ENCODE measurements around the gene ARRDC1. TPM values are rescaled to one million over a fixed set of nuclear protein-coding genes. Genes with fewer than 3 reads are reported as not detected.

ARRDC1 gene
- total and polyA plus RNA-seq, 9 of the 15 experiments (the other 6 are each of a cell fraction or from before 2014, with no cell fraction given): 0.21 to 45.3 (median 18.6) TPM

DNA sequence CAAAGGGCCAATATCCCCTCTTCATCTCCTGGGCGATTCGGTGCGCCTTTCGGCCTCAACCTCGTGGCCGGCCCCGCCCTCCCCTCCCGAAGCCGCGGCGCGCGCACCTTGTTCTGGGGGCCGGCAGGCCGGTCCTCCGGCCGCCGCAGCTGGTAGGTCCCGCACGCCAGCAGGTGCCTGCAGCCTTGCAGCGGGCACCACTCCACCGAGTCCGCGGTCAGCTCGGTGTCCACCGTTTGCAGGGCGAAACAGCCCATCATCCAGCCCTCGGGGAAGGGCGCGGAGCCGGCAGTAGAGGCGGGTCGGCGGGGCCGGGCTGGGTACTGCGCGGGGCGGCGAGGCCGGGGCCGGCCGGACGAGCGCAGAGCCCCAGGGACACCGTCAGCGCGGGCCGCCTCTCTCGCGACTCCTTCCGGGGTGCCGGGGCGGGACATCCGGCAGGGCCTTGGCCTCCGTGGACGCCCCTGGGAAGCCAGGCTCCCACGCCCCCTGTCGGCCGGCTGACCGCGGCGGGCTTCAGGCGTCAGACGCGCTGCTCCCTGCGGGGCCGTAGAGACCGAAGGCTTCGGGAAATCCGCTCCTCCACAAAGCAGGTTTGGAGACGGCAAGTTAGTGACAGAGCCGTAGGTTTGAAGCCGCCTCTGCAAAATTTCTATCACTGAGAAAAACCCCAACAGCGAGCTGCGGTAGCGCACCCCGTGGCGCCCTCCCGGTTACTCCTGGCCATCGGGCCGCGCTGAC lies 26.8 kb upstream of the ARRDC1 start, which contains the start of gene DPH7 (continued):
- TF ChIP-seq, protein P1, sequence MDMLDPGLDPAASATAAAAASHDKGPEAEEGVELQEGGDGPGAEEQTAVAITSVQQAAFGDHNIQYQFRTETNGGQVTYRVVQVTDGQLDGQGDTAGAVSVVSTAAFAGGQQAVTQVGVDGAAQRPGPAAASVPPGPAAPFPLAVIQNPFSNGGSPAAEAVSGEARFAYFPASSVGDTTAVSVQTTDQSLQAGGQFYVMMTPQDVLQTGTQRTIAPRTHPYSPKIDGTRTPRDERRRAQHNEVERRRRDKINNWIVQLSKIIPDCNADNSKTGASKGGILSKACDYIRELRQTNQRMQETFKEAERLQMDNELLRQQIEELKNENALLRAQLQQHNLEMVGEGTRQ (CRISPR knock-in tag; IDR thresholded peaks at IDR 0.05): no peak
- TF ChIP-seq ETV5 (CRISPR knock-in tag; IDR thresholded peaks at IDR 0.05; ENCODE audit: low read depth): peak; percentile 26; the same call in 1 of the 2 replicates
- TF ChIP-seq, protein P2, sequence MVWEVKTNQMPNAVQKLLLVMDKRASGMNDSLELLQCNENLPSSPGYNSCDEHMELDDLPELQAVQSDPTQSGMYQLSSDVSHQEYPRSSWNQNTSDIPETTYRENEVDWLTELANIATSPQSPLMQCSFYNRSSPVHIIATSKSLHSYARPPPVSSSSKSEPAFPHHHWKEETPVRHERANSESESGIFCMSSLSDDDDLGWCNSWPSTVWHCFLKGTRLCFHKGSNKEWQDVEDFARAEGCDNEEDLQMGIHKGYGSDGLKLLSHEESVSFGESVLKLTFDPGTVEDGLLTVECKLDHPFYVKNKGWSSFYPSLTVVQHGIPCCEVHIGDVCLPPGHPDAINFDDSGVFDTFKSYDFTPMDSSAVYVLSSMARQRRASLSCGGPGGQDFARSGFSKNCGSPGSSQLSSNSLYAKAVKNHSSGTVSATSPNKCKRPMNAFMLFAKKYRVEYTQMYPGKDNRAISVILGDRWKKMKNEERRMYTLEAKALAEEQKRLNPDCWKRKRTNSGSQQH (CRISPR knock-in tag; IDR thresholded peaks at IDR 0.05): no peak
- no peak for TF ChIP-seq KLF10 (CRISPR knock-in tag; IDR thresholded peaks at IDR 0.05)
- TF ChIP-seq ZNF124 (CRISPR knock-in tag; IDR thresholded peaks at IDR 0.05): 0 out of 2 replicates have a peak, but pooled peaks have one; percentile 51
- TF ChIP-seq, protein P3, sequence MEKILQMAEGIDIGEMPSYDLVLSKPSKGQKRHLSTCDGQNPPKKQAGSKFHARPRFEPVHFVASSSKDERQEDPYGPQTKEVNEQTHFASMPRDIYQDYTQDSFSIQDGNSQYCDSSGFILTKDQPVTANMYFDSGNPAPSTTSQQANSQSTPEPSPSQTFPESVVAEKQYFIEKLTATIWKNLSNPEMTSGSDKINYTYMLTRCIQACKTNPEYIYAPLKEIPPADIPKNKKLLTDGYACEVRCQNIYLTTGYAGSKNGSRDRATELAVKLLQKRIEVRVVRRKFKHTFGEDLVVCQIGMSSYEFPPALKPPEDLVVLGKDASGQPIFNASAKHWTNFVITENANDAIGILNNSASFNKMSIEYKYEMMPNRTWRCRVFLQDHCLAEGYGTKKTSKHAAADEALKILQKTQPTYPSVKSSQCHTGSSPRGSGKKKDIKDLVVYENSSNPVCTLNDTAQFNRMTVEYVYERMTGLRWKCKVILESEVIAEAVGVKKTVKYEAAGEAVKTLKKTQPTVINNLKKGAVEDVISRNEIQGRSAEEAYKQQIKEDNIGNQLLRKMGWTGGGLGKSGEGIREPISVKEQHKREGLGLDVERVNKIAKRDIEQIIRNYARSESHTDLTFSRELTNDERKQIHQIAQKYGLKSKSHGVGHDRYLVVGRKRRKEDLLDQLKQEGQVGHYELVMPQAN (IDR thresholded peaks at IDR 0.05; ENCODE audit: borderline replicate concordance): no peak; the same call in 1 of the 2 replicates
- no peak for TF ChIP-seq NR3C1 (CRISPR knock-in tag; IDR thresholded peaks at IDR 0.05)
- TF ChIP-seq RAD21 (CRISPR knock-in tag; conservative IDR thresholded peaks at IDR 0.05 in 1 of 2, IDR thresholded peaks at IDR 0.05 in 1 of 2): peak; percentile 26 to 27; a peak in 2 of 4 replicates
- no peak for TF ChIP-seq EGR1 (conservative IDR thresholded peaks at IDR 0.05)
- TF ChIP-seq IRF2 (CRISPR knock-in tag; IDR thresholded peaks at IDR 0.05): no peak
- TF ChIP-seq, protein P4, sequence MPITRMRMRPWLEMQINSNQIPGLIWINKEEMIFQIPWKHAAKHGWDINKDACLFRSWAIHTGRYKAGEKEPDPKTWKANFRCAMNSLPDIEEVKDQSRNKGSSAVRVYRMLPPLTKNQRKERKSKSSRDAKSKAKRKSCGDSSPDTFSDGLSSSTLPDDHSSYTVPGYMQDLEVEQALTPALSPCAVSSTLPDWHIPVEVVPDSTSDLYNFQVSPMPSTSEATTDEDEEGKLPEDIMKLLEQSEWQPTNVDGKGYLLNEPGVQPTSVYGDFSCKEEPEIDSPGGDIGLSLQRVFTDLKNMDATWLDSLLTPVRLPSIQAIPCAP (CRISPR knock-in tag; IDR thresholded peaks at IDR 0.05; ENCODE audit: borderline replicate concordance): no peak
- TF ChIP-seq SAFB2 (IDR thresholded peaks at IDR 0.05; ENCODE audit: borderline replicate concordance, low read depth, low read length, severe bottlenecking): no peak
- peak; percentile 37 to 55; a peak in 2 of 4 replicates for TF ChIP-seq SIX5 (IDR thresholded peaks at IDR 0.05; ENCODE audit: borderline replicate concordance in 1 of 2, insufficient read depth in 1 of 2, low read depth in 1 of 2, low read length in 2 of 2)
- TF ChIP-seq POLR3A (IDR thresholded peaks at IDR 0.05; ENCODE audit: borderline replicate concordance, extremely low read depth, insufficient read depth, insufficient read length): no peak
- peak; percentile 76; the same call in 1 of the 2 replicates for TF ChIP-seq GTF2E2 (tag; IDR thresholded peaks at IDR 0.05)
- TF ChIP-seq HCFC1 (IDR thresholded peaks at IDR 0.05; ENCODE audit: low read depth, low read length): peak; percentile 91
- TF ChIP-seq ZNF3 (CRISPR knock-in tag; IDR thresholded peaks at IDR 0.05): no peak

All from K562 (cell line).